ENCODE measurements around the gene CETP.

The CETP gene

DNA sequence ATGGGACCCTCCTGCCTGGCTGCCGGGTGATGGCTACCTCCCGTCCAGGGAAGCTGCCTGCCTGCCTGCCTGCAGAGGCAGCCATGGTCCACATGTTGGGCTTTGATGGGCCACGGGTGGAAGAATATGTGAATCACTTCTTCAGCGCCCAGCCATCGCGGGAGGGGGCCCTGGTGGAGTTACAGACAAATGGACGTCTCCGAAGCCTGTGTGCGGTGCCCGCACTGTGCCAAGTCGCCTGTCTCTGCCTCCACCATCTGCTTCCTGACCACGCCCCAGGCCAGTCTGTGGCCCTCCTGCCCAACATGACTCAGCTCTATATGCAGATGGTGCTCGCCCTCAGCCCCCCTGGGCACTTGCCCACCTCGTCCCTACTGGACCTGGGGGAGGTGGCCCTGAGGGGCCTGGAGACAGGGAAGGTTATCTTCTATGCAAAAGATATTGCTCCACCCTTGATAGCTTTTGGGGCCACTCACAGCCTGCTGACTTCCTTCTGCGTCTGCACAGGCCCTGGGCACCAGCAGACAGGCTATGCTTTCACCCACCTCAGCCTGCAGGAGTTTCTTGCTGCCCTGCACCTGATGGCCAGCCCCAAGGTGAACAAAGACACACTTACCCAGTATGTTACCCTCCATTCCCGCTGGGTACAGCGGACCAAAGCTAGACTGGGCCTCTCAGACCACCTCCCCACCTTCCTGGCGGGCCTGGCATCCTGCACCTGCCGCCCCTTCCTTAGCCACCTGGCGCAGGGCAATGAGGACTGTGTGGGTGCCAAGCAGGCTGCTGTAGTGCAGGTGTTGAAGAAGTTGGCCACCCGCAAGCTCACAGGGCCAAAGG is 64.4 kb downstream of the CETP start:
- DNase-seq = no peak

DNA sequence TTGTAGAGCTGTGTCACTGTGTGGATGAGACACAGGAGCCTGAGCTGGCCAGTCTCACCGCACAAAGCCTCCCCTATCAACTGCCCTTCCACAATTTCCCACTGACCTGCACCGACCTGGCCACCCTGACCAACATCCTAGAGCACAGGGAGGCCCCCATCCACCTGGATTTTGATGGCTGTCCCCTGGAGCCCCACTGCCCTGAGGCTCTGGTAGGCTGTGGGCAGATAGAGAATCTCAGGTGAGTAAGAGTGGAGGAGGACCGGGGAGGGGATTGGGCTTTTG is 65.0 kb downstream of the CETP start:
- no peak for DNase-seq

DNA sequence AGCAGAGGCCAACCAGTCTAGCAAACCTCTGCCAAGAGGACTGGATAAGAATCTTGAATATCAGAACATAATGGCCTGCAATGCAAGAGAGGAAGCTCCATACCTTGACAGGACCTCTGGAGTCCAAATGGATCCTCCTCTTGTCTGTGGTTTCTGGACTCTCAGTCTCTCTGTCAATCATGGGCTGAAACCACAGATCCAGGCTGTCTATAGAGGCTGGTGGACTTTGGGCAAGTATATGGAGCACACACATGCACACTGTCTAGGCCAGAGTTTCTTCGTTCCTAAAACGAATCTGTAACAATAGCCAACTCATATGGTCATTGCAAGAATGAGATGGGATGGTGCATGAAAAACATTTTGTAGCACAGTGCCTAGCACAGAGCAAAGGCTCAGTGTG is 65.3 kb downstream of the CETP start:
- DNase-seq = no peak

DNA sequence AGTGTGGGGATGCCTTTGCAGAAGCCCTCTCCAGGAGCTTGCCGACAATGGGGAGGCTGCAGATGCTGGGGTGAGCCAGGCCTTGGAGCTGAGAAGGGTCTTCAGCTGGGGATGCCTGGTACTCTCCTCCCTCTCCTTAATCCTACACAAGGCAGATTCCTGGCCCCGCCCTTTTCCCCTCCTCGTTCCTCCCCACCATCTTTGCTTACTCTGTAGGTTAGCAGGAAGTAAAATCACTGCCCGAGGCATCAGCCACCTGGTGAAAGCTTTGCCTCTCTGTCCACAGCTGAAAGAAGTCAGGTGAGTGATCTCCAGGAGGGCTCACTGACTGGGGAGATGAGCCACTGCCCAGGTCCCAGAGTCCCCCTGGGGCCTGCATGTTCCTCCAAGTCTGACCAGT is 66.3 kb downstream of the CETP start:
- no peak for DNase-seq

DNA sequence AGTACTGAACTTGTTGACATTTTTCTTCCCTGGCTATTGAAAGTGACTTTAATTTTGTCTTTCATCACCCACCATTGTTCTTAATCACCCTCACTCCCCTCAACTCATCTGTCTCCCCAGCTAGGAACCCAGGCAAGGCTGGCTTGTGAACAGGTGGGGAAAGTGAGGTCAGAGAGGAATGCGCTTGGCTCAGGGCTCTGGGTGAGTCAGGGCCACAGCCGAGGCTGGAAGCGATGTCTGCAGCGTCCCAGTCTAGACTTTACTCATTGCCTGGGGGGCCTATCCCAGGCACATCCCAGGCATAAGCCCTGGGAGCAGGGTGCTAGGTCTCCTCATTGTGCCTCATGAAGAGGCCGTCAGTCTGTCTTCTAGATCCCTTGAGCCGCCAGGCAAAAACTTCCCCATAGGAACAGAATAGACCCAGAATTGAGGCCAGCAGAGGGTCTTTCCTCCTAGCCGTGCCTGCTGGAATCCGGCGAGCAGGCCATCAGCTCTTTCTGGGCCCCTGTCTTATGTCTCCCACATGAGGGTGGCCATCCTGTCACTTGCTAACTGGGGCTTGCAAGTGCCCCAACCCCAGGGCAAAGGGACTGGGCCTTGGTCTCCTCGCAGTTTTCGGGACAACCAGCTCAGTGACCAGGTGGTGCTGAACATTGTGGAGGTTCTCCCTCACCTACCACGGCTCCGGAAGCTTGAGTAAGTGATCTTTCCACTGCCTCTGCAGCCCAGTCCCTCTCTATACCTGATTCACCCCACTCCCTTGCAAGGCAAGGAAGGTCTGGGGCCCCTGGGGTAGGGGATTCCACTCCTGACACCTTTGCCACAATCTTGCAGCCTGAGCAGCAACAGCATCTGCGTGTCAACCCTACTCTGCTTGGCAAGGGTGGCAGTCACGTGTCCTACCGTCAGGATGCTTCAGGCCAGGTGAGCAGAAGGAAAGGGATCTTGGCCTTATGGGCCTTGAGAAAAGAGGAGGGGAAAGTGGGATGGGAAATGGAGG is 67.7 kb downstream of the CETP start:
- DNase-seq = no peak

DNA sequence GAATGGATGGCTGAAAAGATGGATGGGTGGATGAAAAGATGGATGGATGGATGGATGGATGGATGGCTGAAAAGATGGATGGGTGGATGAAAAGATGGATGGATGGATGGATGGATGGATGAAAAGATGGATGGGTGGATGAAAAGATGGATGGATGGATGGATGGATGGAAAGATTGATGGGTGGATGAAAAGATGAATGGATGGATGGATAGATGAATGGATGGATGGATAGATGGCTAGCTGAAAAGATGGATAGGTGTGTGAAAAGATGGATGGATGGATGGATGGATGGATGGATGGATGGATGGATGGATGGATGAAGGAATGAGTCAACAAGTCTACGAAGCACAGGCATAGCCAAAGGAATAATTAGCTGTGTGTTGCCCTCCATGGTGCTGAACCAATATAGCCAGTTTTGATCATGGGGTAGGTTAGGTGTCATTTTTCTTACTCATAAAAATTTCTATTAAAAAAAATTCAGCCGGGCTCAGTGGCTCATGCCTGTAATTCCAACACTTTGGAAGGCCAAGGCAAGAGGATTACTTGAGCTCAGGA is 68.7 kb downstream of the CETP start:
- no peak for DNase-seq

DNA sequence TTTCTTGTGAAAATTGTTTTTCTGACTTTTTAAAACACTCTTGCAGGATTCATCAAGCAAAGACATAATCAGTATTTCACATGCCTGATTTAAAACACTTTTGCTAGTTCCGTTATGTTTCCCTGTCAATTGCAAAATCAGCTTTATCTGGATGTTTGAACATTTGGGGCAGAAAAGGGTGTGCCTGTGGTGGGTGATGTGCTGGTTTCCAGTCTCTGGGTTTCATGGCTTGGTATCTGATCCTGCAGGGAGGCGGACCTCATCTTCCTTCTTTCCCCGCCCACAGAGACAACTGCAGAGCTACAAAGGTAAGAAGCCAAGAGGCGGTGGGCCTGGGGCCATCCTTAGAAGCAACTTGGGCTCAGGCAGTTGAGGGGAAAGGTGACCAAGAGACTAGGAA is 69.4 kb downstream of the CETP start:
- DNase-seq = no peak

DNA sequence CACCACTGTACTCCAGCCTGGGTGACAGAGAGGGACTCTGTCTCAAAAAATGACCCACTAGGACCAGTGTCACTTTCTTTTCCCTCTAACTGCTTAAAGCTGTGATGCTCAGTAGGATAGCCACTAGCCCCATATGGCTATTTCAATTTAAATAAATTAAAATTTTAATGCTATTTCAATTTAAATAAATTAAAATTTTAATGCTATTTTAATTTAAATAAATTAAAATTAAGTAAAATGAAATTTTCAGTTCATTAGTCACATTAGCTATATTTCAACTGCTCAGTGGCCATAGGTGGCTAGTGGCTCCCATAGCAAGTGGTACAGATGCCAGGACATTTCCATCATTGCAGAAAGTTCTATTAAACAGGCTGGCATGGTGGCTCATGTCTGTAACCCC is 70.6 kb downstream of the CETP start:
- DNase-seq = no peak

DNA sequence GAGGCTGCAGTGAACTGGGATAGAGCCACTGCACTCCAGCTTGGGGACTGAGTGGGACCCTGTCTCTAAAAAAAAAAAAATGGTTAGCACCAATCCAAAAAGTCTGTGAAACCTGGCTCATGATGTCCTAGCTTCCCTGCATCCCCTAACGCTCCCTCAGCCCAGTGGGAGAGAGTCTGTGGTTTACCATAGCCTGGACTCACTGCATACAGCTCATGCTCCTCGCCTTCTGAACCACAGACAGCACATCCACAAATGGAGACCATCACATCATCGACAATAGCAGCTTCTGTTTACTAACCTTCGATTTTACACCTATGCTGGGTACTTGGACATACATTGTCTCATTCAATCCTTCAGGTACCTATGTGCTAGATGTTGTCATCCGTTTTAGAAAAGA is 71.2 kb downstream of the CETP start:
- DNase-seq = no peak
